Measurements from ENCODE around the gene ZNF846.
"Not testable (repeated sequence)": the region's sequence is repeated elsewhere in the genome, so short reads cannot be mapped to it uniquely, and the experiment has no call there.

- TF ChIP-seq CTCF (IDR thresholded peaks at IDR 0.05; ENCODE audit: borderline replicate concordance, extremely low read depth, low read length, poor library complexity, severe bottlenecking); EZH2 (IDR thresholded peaks at IDR 0.05; ENCODE audit: borderline replicate concordance, low read depth, low read length, severe bottlenecking): not testable (repeated sequence)
Observed at GRCh38 chr19:9784163-9784496, 15.6 kb upstream of the ZNF846 start.

Data from DND-41 (cell line).